ENCODE data around the gene XCL2.
"Not testable (repeated sequence)": the region's sequence is repeated elsewhere in the genome, so short reads cannot be mapped to it uniquely, and the experiment has no call there.

The XCL2 gene, protein sequence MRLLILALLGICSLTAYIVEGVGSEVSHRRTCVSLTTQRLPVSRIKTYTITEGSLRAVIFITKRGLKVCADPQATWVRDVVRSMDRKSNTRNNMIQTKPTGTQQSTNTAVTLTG

DNA sequence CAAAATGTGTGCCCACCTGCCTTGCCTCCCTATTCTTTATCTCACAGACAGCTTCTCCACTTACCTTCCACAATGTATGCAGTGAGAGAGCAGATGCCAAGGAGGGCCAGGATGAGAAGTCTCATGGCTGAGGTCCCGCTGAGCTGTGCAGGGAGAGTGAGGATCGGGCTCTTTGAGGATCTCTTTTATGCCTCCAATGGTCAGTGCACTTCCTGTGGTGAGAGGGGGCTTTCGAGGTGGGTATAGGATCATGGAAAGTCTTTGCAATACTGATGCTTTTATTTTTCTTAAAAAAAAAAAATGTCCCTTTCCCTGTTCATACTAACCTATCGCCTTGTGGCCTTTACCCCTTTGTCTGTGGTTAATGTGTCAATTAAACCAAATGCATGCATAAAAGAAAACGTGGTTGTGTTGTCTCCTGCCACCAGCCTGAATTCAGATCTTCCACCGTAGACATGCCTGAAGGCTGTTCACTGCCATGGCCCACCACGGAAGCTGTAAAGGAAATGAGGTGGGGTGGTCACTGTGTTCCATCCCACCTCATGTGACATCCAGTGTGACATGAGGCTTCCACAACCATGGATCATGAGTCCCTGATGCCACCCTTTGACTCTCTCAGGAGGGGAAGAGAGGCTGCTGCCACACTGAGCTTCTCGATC, at the start of gene XCL2:
TSS of gene XCL2 (minus strand) at position 158 of the 659 bp plus-strand sequence. CDS start at position 125, 33 bp downstream.
- not testable (repeated sequence) for DNase-seq (ENCODE audit: low read depth, low spot score)

DNA sequence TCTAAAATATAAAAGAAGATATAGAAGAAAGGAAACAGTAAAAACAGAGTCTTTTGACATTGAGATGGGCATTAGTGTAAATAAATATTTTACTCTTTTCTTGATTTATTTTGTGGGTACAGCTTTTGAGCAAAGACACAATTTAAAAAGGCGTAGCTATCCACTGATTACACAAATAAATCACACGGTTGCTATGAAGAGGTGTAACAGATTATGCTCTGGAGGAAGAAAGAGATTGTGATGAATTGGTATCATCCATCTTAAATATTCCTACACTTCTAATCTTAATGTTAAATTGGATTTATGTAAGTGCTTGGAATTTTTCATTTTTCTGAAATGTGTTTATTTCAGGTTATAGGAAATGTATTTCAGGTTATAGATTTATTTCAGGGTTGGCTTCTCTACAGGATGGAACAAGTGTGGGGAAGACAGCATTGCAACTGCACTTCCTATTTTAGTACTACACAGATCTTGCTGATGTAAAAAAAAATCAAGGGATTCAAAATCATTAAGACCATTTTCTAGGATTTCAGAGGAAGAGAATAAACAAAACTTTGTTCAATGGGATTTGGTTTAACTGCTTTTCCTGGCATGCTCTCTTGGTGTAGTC, 47.9 kb upstream of the XCL2 start:
- DNase-seq (ENCODE audit: low read depth, low spot score) = no peak

DNA sequence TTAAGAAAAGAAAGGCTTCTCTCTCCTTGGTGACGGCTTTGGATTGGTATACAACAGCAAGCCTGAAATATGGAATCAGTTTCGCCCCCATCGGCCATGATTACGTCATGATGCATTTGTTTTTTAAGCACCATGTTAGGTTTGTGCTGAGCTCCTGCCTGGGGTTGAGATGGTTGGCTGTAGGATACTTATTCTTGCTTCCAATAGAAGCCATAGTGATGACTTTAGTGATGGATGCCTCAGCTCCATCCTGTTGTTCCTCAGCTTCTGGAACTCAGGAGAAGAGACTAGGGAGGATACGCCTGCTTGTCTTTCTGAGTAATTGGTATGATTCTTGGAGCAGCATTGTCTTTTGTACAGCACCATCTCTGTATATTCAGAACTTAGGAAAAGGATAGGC, 47.3 kb upstream of the XCL2 start:
- DNase-seq (ENCODE audit: low read depth, low spot score) = no peak

DNA sequence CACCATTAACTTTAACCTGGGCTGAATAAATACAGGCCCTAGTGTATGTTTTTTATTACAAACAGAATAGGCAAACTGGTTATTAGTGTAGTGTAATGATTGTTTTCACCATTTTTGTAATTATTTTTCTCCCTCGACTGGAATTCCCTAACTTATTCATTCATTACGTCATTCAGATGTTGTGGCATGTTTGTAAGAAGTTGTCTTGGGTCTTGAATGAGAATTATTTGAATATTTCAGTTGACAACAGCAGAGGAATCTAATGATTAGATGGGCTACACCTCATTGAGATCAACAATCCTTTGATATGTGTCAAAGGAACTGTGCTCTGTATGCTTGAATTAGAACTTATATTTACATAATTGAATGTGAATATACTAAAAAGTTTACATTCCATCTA, 45.4 kb upstream of the XCL2 start:
- no peak for DNase-seq (ENCODE audit: low read depth, low spot score)

DNA sequence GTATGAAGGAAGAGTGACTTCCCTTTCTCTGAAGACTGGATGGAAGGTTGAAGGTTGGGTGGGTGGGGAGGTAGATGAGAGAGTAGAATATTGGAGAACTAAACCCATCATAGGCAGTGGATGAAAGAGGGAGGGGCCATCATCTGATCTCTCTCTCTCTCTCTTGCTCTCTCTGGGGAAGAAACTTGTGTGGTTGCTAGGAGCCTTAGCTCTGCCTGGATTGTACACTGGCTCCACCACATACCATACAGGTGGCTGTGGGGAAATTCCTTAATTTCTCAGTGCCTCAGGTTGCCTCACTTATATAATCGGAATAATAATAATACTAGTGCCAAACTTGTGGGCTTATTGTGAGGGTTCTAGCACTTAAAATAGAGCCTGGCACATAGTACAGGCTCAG, 42.1 kb upstream of the XCL2 start:
- DNase-seq (ENCODE audit: low read depth, low spot score) = no peak

DNA sequence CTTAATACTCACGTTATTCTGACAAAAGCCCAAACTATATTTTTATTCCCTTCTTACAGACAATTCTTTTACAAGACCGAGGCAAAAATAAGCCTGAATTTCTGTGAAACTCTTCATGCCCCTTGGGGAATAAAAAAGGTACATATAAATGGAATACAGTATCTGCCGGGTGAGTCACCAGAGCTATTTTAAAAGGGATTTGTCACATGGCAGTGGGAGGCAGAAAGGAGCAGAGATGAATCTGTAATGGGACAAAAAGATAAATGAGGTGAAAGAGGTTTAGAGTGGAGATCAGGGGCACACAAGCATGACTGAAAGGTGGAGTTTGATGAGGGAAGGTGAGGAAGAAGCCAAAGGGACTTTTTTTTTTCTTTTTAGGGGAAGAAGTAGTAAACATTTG, 41.4 kb upstream of the XCL2 start:
- no peak for DNase-seq (ENCODE audit: low read depth, low spot score)

DNA sequence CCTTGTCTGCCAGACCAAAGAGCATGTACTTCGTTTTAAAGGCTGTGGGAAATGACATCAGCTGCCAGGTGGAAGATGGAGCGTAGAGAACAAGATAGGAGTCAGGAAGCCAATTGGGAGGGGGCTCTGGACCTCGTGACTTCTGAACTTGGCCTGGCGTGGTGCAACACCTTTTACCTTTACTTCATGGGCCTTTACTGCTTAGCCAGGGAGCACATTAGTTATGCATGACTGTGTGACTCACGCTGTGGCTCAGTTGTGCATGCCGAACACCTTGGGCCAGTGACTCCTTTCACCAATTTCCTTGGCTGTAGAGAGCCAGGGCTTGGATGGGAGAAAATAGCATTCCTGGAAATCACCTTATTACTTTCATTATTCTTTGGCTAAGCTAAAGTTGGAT, 39.8 kb upstream of the XCL2 start:
- DNase-seq (ENCODE audit: low read depth, low spot score) = no peak

DNA sequence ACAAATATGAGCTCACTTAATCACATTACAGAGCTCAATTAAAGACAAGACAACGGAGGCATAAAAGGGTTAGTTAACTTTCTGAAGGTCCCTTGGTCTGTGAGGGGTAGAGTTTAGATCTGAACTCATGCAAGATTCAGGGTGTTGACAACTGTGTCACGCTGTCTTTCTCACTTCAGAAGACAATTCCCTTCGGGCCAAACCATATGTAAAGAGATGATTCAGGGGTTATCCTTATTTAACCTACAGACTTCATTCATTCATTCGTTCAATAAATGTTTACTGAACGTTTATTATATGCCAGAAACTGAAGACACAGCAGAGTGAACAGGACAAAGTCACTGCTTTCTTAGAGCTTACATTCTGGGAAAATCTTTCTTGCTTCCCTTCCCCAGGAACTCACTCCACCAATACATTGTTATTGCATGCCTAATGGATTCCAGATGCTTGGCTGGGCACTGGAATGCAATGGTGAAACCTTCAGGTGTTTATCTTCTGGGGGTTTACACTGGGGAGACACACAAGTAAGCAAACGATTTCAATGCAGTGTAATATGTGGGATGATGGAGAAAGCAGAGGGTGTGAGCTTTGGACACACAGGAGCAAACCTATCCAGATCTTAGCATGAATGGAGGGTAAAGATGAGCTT, 39.0 kb upstream of the XCL2 start:
- DNase-seq (ENCODE audit: low read depth, low spot score) = no peak

DNA sequence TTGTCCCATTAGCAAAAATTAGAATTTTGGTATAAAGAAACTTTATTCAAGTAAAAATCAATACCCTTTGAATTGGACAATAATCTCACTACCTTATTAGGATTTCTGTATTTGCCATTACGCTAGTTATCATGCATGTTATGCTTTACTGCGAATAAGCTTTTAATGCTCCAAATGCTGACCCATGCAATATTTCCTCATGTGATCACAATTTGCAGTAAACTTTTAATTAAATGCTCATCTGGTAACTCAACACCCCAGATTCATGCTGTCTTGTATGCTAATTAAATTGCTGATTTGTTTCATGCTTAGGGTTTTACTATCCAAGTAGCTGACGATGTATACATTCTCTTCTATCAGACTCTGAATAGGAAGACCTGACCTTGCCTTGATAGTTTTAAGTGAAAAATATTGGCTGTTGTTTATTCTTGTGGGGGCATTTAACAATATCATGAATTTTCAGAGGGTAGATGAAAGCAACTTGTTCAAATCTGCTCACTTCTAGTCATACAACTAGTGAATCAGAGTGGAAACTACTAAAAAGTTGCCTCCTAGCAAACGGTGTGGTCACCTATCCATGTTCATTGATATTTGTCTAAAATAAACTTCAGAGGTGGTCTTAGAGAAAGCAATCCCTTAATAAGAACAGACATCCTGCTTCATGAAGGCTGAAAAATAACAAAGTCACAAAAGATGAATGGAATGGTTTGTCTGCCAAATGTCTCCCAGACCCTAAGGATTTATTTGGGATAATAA, 38.2 kb upstream of the XCL2 start:
- no peak for DNase-seq (ENCODE audit: low read depth, low spot score)

DNA sequence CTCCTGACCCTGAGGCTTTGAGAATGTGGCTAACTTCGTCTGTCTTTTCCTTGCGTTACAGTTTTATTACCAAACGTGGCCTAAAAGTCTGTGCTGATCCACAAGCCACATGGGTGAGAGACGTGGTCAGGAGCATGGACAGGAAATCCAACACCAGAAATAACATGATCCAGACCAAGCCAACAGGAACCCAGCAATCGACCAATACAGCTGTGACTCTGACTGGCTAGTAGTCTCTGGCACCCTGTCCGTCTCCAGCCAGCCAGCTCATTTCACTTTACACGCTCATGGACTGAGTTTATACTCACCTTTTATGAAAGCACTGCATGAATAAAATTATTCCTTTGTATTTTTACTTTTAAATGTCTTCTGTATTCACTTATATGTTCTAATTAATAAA, 37.2 kb upstream of the XCL2 start:
- DNase-seq (ENCODE audit: low read depth, low spot score) = not testable (repeated sequence)

DNA sequence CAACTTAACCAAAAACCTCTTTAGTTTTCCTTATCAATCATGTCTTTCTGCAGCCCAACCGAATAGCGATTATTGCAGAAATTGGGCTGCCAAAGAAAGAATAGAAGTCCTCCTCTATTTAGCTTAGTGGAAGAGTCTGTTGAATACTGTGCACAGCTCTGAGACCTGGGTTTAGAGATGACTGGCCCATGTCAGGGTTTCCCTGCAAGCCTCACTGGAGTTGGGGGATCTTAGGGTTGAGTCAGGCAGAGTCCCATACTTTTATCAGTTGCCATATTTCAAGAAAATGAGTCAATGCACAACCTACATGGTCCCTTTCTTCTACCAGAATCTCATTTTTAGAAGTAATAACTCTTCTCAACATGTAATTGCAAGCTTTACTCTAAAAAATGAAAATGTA, 36.5 kb upstream of the XCL2 start:
- not testable (repeated sequence) for DNase-seq (ENCODE audit: low read depth, low spot score)

DNA sequence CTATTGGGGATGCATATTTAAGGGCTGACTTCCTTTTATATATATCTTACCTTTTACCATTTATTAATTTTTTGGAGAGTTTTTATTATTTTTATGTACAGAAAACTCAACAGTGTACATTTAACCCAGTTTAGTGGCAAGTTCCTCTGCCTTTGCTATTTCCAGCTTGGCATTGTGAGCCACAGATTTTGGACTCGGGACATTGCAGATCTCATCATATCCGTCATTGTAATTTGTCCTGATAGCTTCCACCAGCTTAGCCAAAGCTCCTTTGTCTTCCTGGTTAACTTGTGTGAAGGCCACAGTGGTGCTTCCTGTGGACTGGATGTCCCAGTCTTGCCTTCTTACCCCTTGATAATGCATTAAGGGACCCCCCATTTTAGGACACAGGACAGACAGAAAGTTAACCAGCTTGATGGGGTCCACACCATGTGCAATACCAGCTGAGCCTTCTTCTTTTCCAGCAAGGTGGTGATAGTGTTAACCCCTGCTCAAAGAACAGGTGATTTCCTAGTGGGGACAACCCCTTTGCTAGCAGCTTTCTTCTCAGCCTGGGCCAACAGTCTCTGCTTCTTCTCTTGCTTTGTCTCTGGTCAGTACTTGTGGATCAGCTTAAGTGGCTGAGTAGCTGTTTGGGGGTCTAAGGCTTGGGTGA, 34.9 kb upstream of the XCL2 start:
- not testable (repeated sequence) for DNase-seq (ENCODE audit: low read depth, low spot score)

DNA sequence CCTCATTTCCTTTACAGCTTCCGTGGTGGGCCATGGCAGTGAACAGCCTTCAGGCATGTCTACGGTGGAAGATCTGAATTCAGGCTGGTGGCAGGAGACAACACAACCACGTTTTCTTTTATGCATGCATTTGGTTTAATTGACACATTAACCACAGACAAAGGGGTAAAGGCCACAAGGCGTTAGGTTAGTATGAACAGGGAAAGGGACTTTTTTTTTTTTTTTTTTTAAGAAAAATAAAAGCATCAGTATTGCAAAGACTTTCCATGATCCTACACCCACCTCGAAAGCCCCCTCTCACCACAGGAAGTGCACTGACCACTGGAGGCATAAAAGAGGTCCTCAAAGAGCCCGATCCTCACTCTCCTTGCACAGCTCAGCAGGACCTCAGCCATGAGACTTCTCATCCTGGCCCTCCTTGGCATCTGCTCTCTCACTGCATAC, 32.5 kb upstream of the XCL2 start, which contains the start of gene XCL1:
TSS of gene XCL1 (plus strand) at position 361 of the 444 bp plus-strand sequence. CDS start at position 394, 33 bp downstream.
- not testable (repeated sequence) for DNase-seq (ENCODE audit: low read depth, low spot score)

DNA sequence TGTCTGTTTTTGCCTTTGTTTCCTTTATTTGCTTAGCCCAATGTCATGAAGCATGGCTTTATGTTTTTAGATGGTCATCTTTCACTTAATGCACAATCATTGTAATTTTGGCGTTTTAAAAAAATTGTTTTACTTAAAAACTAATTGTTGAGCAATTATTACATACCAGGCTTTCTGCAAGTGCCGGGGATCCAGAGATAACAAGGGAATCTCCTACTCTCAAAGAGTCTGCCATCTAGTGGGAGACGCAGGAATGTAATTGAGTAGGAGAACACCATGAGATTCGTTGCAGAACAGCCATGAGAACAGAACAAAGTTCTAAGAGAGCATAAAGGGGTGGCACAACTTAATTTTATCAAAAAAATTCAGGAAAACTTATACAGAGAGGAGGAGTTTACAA, 30.4 kb upstream of the XCL2 start:
- DNase-seq (ENCODE audit: low read depth, low spot score) = not testable (repeated sequence)

DNA sequence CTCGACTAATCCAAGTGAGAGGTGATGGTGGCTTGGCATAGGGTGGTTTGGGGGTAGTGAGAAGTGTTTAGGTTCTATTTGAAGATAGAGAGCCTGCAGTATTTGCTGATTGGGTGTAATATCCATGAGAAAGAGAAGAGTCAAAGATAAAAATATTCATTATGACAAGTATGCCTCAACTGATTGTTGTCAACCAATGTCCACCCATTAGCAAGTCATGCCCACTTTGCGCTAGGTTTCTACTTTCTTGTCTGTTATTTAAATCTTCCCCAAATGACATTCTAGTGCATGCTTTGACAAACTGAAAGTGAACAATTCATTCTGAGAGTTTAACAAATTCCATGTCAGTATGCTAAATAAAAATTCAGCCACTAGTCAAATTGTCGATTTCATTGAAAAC, 28.8 kb upstream of the XCL2 start:
- no peak for DNase-seq (ENCODE audit: low read depth, low spot score)

DNA sequence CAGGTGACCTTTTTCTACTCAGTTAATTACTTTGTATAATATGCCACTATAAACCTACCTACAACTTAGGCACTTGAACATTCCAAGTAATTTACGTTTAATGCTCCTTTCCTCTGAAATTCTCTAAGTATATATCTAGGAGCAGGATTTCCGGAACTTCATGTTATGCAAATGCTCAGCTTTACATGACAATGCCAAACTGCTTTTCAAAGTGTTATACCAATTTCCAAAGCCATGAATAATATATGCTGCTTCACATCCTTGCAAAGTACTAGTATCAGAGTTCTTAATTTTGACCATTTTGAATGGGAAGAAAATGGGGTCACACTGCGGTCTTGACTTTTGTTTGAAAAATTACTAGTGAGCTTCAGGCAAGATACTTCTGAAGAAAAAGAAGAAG, 26.9 kb upstream of the XCL2 start:
- no peak for DNase-seq (ENCODE audit: low read depth, low spot score)

DNA sequence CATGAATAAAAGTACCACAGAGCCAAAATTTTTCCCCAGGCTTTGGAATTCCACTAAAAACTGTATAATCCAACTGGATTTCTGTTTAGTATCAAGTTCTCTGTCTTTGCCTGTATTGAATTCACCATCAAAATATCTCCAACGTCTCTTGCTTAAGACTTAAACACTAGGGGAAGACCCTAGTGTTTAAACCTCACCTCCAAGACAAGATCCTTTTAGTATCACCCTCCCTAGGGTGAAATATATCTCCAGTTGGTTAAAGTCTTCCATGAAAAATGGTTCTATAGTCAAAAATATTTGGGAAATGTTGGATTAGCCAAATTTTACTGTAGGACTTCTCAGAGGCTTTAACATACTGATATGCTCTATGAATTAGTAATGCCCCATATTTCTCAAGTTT, 24.5 kb upstream of the XCL2 start:
- no peak for DNase-seq (ENCODE audit: low read depth, low spot score)

DNA sequence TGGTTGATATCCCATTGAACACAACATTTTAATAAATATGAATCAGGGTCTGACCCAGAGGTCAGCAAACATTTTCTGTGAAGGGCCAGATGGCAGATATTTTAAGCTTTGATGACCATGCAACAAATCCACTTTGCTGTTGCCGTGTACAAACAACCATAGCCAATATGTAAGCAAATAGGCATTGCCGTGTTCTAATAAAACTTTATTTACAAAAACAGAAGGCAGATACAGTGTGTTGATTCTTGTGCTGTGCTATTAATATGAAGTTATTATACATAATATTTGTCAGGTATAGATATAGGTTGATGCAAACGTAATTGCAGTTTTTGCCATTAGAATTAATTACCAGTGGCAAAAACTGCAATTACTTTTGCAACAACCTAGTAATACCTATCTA, 23.8 kb upstream of the XCL2 start:
- no peak for DNase-seq (ENCODE audit: low read depth, low spot score)

DNA sequence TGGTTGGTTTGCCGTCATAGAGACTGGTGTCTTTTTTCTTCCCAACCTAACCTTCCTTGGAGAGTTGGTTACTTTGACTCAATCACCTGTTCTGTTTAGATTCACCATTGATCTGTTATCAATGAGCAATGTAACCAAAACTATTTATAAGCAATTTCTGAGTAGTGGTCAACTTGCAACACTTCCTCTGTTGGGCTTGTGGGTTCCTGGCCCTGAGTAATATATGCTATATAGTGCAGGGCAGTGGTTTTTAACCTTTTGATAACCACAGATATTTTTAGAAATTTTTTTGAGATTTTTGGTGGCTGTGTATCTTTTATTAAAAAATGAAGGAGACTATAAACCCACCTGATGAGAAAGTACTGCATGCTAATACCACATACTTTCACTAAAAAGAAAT, 23.2 kb upstream of the XCL2 start:
- DNase-seq (ENCODE audit: low read depth, low spot score) = no peak

DNA sequence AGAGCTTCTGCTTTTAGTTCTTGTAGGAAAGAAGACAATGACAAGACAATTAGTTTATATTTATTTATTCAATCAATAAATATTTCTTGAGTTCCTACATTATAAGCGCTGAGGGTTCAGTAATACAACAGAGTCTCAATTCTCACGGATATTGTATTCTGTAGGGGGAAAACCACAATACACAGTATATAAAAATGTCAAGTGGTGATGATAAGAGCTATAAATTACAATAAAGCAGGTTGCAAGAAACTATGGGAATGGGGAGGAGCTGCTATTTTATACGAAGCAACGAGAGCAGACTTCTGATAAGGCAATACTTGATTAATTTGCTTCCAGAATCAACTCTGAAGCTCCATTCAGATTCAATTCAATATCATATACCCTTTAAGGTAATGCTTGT, 22.0 kb upstream of the XCL2 start:
- DNase-seq (ENCODE audit: low read depth, low spot score) = no peak

DNA sequence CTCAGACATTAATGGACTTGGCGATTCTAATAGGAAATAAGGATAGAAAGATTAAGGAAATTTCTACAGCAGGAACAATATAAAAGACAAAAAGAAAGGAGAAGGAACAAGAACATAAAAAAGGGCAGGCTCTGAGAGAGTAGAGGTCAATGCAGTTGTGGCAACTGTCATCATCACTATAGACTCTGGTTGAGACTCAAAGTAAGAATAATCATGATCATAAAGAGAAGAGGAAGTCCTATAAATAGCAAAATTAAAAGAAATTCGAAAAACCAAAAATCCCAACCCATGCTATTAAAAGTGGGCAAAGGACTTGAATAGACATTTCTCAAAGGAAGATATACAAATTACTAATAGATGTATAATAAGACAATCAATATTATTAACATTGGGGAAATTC, 18.2 kb upstream of the XCL2 start:
- DNase-seq (ENCODE audit: low read depth, low spot score) = no peak

Measured in ELF-1 (cell line).